Lower leg skin (tissue), 3 donors: Measurements from ENCODE around the gene GEN1.

ENCODE experiments used
- POLR2A ChIP-seq, 2 donors: fragments of 450-650 bp; IDR thresholded peaks; one replicate each; pipeline ENCODE4 v1.6.1; 2016 to 2017; ENCODE audit warnings: antibody characterized with exemption in 2 of 2, mild to moderate bottlenecking in 1 of 2, moderate library complexity in 1 of 2
- TF ChIP-seq, protein P1 (sequence below), 3 donors: fragments of 450-650 bp; IDR thresholded peaks; one replicate each; pipeline ENCODE4 v1.5.1; 2016; ENCODE audit warnings: antibody characterized with exemption in 3 of 3, mild to moderate bottlenecking in 3 of 3, moderate library complexity in 2 of 3

- TF ChIP-seq, protein P1, sequence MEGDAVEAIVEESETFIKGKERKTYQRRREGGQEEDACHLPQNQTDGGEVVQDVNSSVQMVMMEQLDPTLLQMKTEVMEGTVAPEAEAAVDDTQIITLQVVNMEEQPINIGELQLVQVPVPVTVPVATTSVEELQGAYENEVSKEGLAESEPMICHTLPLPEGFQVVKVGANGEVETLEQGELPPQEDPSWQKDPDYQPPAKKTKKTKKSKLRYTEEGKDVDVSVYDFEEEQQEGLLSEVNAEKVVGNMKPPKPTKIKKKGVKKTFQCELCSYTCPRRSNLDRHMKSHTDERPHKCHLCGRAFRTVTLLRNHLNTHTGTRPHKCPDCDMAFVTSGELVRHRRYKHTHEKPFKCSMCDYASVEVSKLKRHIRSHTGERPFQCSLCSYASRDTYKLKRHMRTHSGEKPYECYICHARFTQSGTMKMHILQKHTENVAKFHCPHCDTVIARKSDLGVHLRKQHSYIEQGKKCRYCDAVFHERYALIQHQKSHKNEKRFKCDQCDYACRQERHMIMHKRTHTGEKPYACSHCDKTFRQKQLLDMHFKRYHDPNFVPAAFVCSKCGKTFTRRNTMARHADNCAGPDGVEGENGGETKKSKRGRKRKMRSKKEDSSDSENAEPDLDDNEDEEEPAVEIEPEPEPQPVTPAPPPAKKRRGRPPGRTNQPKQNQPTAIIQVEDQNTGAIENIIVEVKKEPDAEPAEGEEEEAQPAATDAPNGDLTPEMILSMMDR (IDR thresholded peaks at IDR 0.05) = no peak
- no peak for TF ChIP-seq POLR2A (IDR thresholded peaks at IDR 0.05)
Measured at GRCh38 chr2:17735864-17736263, 18.1 kb upstream of the GEN1 start.
